GM10266 (cell line): Measurements from ENCODE around the gene FCER2.

ENCODE experiments used
- DNase-seq: peaks from one replicate; pipeline ENCODE4 v3.0.0; 2012; ENCODE audit errors: extremely low spot score
- CTCF ChIP-seq: IDR thresholded peaks from 2 replicates; pipeline ENCODE4 v1.5.1; 2012; ENCODE audit warnings: mild to moderate bottlenecking, low read depth; ENCODE audit not compliant: control insufficient read depth, insufficient read depth; ENCODE audit errors: missing control alignments

Gene FCER2

GRCh38 chr19:7691497-7691896 is 10.4 kb downstream of the FCER2 start:
- DNase-seq = no peak
- no peak for TF ChIP-seq CTCF

- TF ChIP-seq CTCF = no peak
- no peak for DNase-seq
Observed at GRCh38 chr19:7690779-7691258, 11.1 kb downstream of the FCER2 start.

DNA sequence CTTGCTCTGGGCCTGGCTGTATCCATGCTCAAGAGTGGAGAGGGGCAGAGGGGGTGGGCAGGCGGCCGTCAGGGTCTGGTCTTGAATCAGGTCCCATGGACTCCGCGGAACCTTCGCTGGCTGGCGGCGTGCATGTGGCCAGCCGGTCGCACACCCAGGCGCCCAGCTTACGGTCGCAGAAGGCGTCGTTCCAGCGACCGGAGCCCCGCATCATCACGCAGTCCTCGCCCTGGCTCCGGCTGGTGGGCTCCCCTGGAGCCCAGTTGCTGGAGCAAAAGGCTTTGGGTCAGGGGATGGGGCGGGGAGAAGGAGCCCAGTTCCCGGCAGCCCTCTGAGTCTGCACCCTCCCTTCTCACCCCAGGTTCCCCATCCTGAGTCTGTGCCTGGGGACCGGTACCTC is 12.8 kb downstream of the FCER2 start:
- TF ChIP-seq CTCF = no peak
- no peak for DNase-seq

DNA sequence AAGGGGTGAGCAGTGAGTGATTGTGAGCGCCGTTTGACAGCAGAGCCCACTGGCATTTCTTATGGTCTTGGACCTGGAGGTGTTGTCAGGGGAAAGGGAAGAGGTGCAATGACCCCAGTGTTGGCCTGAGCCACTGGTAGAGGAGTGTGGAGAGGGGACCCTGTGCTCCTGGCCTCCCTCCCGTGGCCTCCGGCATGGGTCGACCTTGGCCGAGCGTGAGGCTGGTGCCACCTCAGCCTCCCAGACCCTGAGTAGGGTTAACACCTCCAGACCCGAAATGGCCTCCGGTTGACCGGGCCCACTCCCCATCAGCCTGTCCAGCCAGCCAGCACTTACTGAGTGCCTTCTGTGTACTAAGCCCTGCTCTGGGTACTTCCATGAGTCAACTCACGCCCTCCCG is 14.8 kb downstream of the FCER2 start:
- no peak for TF ChIP-seq CTCF
- no peak for DNase-seq

DNA sequence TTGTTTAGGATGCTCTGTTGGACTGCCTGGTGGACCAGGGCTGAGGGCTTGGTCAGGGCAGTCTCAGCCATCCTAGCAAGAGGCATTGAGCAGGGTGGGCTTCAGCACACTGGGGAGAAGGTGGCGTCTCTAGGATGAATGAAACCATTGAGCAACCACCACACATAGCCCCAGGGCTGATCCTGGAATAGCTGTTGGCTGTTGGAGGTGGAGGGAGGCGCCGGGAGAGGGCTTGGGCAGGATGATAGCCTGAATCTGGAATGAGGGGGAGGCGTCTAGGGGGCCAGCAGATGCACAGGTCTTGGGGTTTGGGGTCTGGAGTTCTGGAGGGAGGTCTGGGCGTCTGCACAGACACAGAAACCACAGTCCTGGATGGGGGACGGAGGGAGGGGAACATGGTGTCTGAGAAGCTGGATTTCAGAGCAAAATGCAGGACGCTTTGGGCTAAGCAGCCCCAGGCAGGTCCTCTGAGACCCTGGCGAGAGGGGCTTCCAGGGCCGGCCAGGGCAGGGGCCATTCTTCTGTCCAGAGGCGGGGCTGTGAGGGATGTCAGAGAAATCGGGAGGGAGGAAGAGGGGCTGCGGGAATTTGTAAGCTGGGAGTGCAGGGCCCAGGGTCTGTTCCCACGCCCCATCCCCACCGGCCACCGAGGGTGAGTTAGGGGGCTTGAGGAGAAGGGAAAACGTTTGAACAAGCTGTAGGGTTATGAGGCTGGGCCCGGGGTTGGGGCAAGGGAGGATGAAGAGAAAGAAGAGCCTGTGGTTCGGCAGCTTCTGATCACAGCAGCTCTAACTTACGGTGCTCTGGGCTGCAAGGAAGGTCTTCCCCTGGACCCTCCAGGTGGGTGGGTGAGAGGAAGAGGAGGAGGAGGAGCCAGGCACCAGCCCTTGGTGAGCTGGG is 16.1 kb downstream of the FCER2 start:
- no peak for TF ChIP-seq CTCF
- no peak for DNase-seq

- TF ChIP-seq CTCF = no peak
Observed at GRCh38 chr19:7682175-7682855, 19.6 kb downstream of the FCER2 start.

More at GRCh38 chr19:7682175-7682855, 19.6 kb downstream of the FCER2 start:
- no peak for DNase-seq
